ENCODE measurements around the gene CORO6.

The CORO6 gene

DNA sequence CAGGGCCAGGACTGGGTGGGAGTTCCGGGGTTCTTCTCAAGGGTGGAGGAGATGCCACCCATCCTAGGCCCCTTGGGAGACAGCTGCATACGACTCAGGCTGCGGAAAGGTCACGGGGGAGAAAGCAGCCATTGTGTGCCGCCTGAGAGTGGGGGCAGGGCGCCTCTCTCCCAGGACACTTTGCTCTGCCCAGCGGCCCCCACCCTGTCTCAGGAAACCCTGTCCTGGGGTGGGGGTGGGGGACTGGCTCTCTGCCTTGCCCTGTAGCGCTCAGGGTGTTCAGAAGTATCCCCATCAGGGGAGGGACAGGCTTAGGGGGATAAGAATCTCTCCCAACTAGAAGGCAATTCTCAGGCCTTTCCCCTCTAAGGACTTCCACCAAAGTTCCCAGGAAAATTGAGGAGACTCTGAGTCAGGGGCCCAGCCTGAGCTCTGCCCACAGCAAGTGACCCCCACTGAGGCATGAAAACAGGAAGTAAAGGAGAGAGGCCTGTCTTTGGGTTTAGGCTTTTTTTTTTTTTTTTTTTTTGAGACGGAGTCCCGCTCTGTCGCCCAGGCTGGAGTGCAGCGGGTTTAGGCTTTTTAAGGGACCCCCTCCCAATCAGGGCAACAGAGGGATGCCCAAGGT is 38.1 kb downstream of the CORO6 start:
- TF ChIP-seq SIN3A (IDR thresholded peaks at IDR 0.05; ENCODE audit: borderline replicate concordance, insufficient read depth, low read length): no peak
- TF ChIP-seq, protein P1, sequence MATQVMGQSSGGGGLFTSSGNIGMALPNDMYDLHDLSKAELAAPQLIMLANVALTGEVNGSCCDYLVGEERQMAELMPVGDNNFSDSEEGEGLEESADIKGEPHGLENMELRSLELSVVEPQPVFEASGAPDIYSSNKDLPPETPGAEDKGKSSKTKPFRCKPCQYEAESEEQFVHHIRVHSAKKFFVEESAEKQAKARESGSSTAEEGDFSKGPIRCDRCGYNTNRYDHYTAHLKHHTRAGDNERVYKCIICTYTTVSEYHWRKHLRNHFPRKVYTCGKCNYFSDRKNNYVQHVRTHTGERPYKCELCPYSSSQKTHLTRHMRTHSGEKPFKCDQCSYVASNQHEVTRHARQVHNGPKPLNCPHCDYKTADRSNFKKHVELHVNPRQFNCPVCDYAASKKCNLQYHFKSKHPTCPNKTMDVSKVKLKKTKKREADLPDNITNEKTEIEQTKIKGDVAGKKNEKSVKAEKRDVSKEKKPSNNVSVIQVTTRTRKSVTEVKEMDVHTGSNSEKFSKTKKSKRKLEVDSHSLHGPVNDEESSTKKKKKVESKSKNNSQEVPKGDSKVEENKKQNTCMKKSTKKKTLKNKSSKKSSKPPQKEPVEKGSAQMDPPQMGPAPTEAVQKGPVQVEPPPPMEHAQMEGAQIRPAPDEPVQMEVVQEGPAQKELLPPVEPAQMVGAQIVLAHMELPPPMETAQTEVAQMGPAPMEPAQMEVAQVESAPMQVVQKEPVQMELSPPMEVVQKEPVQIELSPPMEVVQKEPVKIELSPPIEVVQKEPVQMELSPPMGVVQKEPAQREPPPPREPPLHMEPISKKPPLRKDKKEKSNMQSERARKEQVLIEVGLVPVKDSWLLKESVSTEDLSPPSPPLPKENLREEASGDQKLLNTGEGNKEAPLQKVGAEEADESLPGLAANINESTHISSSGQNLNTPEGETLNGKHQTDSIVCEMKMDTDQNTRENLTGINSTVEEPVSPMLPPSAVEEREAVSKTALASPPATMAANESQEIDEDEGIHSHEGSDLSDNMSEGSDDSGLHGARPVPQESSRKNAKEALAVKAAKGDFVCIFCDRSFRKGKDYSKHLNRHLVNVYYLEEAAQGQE (IDR thresholded peaks at IDR 0.05; ENCODE audit: insufficient read depth in 1 of 2, low read depth in 2 of 2, low read length in 2 of 2): no peak
- TF ChIP-seq POLR2AphosphoS5 (IDR thresholded peaks at IDR 0.05; ENCODE audit: low read depth, low read length): no peak
- no peak for TF ChIP-seq TAF1 (IDR thresholded peaks at IDR 0.05; ENCODE audit: borderline replicate concordance, insufficient read depth, low read length)
- TF ChIP-seq FOXP2 (optimal IDR thresholded peaks at IDR 0.05; ENCODE audit: borderline replicate concordance, extremely low read depth, extremely low read length, insufficient read depth): no peak

DNA sequence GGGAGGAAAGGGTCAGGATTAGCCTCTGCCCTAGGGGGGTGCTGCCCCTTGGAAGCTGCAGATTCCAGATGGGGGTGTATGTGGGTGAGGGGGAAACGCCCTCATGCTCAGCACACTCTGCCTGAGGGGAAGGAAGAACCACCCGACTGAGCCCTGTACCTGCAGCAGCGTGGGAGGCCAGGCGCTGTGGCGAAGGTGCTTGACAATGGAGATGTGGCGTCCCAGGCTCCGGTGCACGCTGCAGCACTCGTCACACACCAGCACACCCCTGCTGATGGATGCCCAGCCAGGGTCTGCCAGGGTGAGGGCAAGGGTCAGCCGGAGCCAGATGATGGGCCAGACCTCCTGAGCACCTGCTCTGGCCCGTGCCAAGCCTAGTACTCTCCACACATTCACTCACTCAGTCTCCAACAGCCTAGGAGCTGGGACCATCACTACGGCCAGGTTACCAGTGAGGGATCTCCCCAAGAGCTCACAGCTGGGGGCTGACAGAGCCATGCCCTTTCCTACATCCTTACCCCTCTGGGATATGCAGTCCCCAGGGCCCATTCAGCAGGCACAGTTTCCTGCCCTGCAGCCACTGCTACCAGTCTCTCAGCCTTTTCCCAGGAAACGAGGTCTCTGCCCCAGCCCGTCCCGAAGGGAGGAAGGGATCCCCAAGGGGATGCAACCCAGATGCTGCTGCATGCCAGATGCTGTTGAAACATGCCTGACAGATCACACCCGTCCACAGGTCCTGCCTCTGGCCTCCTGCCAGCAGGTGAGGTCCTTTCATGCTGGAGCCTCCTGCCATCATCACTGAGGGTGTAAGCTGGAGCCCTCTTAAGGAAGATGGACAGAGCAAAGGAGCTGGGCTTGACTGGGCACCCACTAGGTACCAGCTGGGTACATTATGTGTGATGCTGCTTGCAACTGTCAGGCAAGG is 39.1 kb downstream of the CORO6 start:
- TF ChIP-seq FOXP2 (optimal IDR thresholded peaks at IDR 0.05; ENCODE audit: borderline replicate concordance, extremely low read depth, extremely low read length, insufficient read depth) (no peak), TAF1 (IDR thresholded peaks at IDR 0.05; ENCODE audit: borderline replicate concordance, insufficient read depth, low read length) (no peak), POLR2AphosphoS5 (IDR thresholded peaks at IDR 0.05; ENCODE audit: low read depth, low read length) (no peak), SIN3A (IDR thresholded peaks at IDR 0.05; ENCODE audit: borderline replicate concordance, insufficient read depth, low read length) (no peak)
- TF ChIP-seq, protein P1 (IDR thresholded peaks at IDR 0.05; ENCODE audit: insufficient read depth in 1 of 2, low read depth in 2 of 2, low read length in 2 of 2): no peak

DNA sequence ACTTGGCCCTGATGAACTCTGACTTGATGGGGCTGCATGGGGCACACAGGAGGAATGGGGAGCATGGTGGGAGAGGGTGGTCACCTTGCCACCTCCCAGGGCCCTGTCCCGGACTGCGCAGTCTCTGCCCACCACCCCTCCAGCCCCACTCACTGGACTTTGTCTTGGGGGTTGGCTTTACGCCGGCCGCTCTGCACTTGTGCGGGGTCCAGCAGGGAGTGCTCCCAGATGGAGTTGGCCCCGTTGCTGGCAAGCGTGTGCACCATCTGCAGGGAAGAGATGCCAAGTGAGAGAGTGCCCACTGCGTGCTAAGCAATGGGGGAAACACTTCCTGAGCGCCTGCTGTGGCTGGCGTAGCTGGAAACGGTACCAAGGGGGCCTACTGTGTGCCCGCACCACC is 39.9 kb downstream of the CORO6 start:
- TF ChIP-seq POLR2AphosphoS5 (IDR thresholded peaks at IDR 0.05; ENCODE audit: low read depth, low read length): no peak
- TF ChIP-seq, protein P1 (IDR thresholded peaks at IDR 0.05; ENCODE audit: insufficient read depth in 1 of 2, low read depth in 2 of 2, low read length in 2 of 2): no peak
- TF ChIP-seq SIN3A (IDR thresholded peaks at IDR 0.05; ENCODE audit: borderline replicate concordance, insufficient read depth, low read length): no peak
- TF ChIP-seq FOXP2 (optimal IDR thresholded peaks at IDR 0.05; ENCODE audit: borderline replicate concordance, extremely low read depth, extremely low read length, insufficient read depth): no peak
- TF ChIP-seq TAF1 (IDR thresholded peaks at IDR 0.05; ENCODE audit: borderline replicate concordance, insufficient read depth, low read length): no peak

DNA sequence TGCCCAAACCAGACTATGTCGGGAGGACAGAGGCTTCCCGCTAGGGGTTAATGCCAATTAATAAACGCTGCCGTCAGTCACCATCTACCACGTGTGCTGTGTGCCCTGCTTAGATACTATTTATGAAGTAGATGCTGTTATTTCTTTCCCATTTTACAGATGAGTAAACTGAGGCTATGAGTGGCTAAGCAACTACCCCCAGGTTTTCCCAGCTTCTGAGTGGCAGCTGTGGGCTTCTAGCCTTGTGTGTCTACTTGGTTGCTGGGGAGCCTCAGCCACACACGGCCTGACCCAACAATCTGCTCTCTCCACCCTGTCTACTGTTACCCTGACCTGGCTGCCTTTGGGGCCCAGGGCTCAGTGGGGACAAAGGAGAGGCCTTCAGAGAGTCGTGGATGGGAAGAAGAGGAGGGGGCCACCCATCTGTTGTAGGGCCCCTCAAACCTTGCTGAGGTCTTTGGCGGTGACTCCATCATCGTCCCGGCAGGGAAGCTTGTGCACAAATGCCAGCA is 40.4 kb downstream of the CORO6 start:
- TF ChIP-seq SIN3A (IDR thresholded peaks at IDR 0.05; ENCODE audit: borderline replicate concordance, insufficient read depth, low read length) (no peak), POLR2AphosphoS5 (IDR thresholded peaks at IDR 0.05; ENCODE audit: low read depth, low read length) (no peak)
- TF ChIP-seq, protein P1 (IDR thresholded peaks at IDR 0.05; ENCODE audit: insufficient read depth in 1 of 2, low read depth in 2 of 2, low read length in 2 of 2): no peak
